ENCODE results near the gene CXCL1.

CXCL1 gene

GRCh38 chr4:73871511-73872310 lies 2.5 kb downstream of the CXCL1 start:
- TF ChIP-seq CTCF (conservative IDR thresholded peaks at IDR 0.05; ENCODE audit: control insufficient read depth, insufficient read depth, low read depth, low read length), result no peak
- H3K4me3 ChIP-seq (ENCODE audit: control insufficient read depth, low read depth, low read length), result no peak overlapping the region
- DNase-seq (ENCODE audit: low read depth), result no peak

- no peak overlapping the region for H3K4me3 ChIP-seq (ENCODE audit: control insufficient read depth, low read depth, low read length)
- DNase-seq (ENCODE audit: low read depth), result no peak
- no peak for TF ChIP-seq CTCF (conservative IDR thresholded peaks at IDR 0.05; ENCODE audit: control insufficient read depth, insufficient read depth, low read depth, low read length)
Measured at GRCh38 chr4:73872316-73873108, 3.3 kb downstream of the CXCL1 start.

GRCh38 chr4:73874386-73874785 lies 5.2 kb downstream of the CXCL1 start:
- no peak overlapping the region for H3K4me3 ChIP-seq (ENCODE audit: control insufficient read depth, low read depth, low read length)
- no peak for TF ChIP-seq CTCF (conservative IDR thresholded peaks at IDR 0.05; ENCODE audit: control insufficient read depth, insufficient read depth, low read depth, low read length)
- DNase-seq (ENCODE audit: low read depth), result no peak

GRCh38 chr4:73875401-73875800 lies 6.2 kb downstream of the CXCL1 start:
- H3K4me3 ChIP-seq (ENCODE audit: control insufficient read depth, low read depth, low read length), result no peak overlapping the region
- TF ChIP-seq CTCF (conservative IDR thresholded peaks at IDR 0.05; ENCODE audit: control insufficient read depth, insufficient read depth, low read depth, low read length), result no peak
- peak; percentile 55 for DNase-seq (ENCODE audit: low read depth)

GRCh38 chr4:73883306-73883705 lies 14.1 kb downstream of the CXCL1 start:
- DNase-seq (ENCODE audit: low read depth), result peak; percentile 91
- TF ChIP-seq CTCF (conservative IDR thresholded peaks at IDR 0.05; ENCODE audit: control insufficient read depth, insufficient read depth, low read depth, low read length), result no peak
- H3K4me3 ChIP-seq (ENCODE audit: control insufficient read depth, low read depth, low read length), result no peak overlapping the region

GRCh38 chr4:73885574-73886267 lies 16.5 kb downstream of the CXCL1 start:
- DNase-seq (ENCODE audit: low read depth), result peak; percentile 55
- H3K4me3 ChIP-seq (ENCODE audit: control insufficient read depth, low read depth, low read length), result no peak overlapping the region
- no peak for TF ChIP-seq CTCF (conservative IDR thresholded peaks at IDR 0.05; ENCODE audit: control insufficient read depth, insufficient read depth, low read depth, low read length)
